Measurements from ENCODE around the gene OSBPL5.

DNA sequence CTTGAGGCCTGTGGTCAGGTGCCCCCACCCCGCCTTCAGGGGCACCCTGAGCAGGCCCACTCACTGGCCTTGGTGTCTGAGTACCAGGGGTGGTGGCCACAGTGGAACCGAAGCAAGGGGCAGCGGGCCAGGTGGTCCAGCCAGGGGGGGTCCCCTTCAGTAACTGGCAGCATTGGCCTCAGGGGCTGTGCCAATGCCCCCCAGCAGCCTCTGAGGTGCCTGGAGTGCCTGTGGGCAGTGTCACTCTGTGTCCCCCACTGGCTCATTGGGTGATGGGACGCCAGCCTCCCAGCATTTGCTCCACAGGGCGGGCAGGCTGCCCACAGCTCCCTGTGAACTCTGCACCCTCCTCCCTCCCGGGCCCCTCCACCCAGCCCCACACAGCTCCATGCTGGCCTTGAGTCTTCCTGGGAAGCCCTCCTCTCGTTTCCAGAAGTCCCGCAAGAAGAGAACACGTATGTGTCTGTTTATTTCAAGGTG, 78.4 kb downstream of the OSBPL5 start:
- TF ChIP-seq POLR2A (IDR thresholded peaks at IDR 0.05) (no peak), EP300 (IDR thresholded peaks at IDR 0.05) (no peak)
- TF ChIP-seq, protein P1, sequence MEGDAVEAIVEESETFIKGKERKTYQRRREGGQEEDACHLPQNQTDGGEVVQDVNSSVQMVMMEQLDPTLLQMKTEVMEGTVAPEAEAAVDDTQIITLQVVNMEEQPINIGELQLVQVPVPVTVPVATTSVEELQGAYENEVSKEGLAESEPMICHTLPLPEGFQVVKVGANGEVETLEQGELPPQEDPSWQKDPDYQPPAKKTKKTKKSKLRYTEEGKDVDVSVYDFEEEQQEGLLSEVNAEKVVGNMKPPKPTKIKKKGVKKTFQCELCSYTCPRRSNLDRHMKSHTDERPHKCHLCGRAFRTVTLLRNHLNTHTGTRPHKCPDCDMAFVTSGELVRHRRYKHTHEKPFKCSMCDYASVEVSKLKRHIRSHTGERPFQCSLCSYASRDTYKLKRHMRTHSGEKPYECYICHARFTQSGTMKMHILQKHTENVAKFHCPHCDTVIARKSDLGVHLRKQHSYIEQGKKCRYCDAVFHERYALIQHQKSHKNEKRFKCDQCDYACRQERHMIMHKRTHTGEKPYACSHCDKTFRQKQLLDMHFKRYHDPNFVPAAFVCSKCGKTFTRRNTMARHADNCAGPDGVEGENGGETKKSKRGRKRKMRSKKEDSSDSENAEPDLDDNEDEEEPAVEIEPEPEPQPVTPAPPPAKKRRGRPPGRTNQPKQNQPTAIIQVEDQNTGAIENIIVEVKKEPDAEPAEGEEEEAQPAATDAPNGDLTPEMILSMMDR (IDR thresholded peaks at IDR 0.05), result no peak

Measured in stomach (tissue), 4 donors.